ENCODE measurements around the gene C13orf42.

The C13orf42 gene

GRCh38 chr13:51064753-51065152 is 46.3 kb downstream of the C13orf42 start:
- DNase-seq, result no peak

- no peak for DNase-seq
These were observed 47.2 kb downstream of the C13orf42 start for GRCh38 chr13:51063909-51064308.

- DNase-seq, result no peak
These were observed 52.5 kb downstream of the C13orf42 start for GRCh38 chr13:51058461-51059167.

GRCh38 chr13:51057906-51058305 is 53.2 kb downstream of the C13orf42 start:
- DNase-seq, result no peak

GRCh38 chr13:51057001-51057400 is 54.1 kb downstream of the C13orf42 start:
- DNase-seq, result no peak

GRCh38 chr13:51052581-51052980 is 58.5 kb downstream of the C13orf42 start:
- no peak for DNase-seq

GRCh38 chr13:51050021-51050830 is 60.8 kb downstream of the C13orf42 start:
- no peak for DNase-seq

- no peak for DNase-seq
These were observed 62.5 kb downstream of the C13orf42 start for GRCh38 chr13:51048616-51049015.

GRCh38 chr13:51048166-51048461 is 63.0 kb downstream of the C13orf42 start:
- DNase-seq, result no peak

- no peak for DNase-seq
These were observed 63.5 kb downstream of the C13orf42 start for GRCh38 chr13:51047434-51048165.

GRCh38 chr13:51045451-51045850 is 65.6 kb downstream of the C13orf42 start:
- DNase-seq, result no peak

GRCh38 chr13:51044023-51044665 is 66.9 kb downstream of the C13orf42 start:
- no peak for DNase-seq

GRCh38 chr13:51043310-51043709 is 67.8 kb downstream of the C13orf42 start:
- no peak for DNase-seq

GRCh38 chr13:51041710-51042109 is 69.4 kb downstream of the C13orf42 start:
- DNase-seq, result no peak

GRCh38 chr13:51041126-51041525 is 69.9 kb downstream of the C13orf42 start:
- no peak for DNase-seq

GRCh38 chr13:51040431-51040830 is 70.6 kb downstream of the C13orf42 start:
- DNase-seq, result no peak

GRCh38 chr13:51036418-51036817 is 74.7 kb downstream of the C13orf42 start:
- no peak for DNase-seq

- DNase-seq, result no peak
These were observed 75.1 kb downstream of the C13orf42 start for GRCh38 chr13:51035978-51036377.

GRCh38 chr13:51035469-51035868 is 75.6 kb downstream of the C13orf42 start:
- DNase-seq, result no peak

GRCh38 chr13:51034906-51035305 is 76.2 kb downstream of the C13orf42 start:
- no peak for DNase-seq

- DNase-seq, result no peak
These were observed 77.5 kb downstream of the C13orf42 start for GRCh38 chr13:51033421-51034185.

GRCh38 chr13:51032831-51033230 is 78.2 kb downstream of the C13orf42 start:
- no peak for DNase-seq
